Panc1 (cell line): ENCODE data around the gene ECD. TPM values are rescaled to one million over a fixed set of nuclear protein-coding genes. Genes with fewer than 3 reads are reported as not detected.

Source experiments
- ATAC-seq: fragments of 200-7000 bp; cut with Tn5 transposase; 2 replicates; pipeline ENCODE4 v1.9.1; 2020; ENCODE audit warnings: mild to moderate bottlenecking, moderate library complexity
- BruUV-seq: library from RNA; stranded (reverse); fragments of 400-500 nt; replicated peaks from 2 replicates; lab custom pipeline; 2021; lab: Mats Ljungman, UMichigan
- CTCF ChIA-PET: fragments of 300-600 bp; sonication (Branson Sonifier 250); formaldehyde crosslinking; loops from one replicate; lab custom pipeline; 2022; ENCODE audit warnings: antibody characterized with exemption; lab: Charles Lee
- POLR2A ChIA-PET: fragments of 300-600 bp; sonication (Branson Sonifier 250); formaldehyde crosslinking; loops from one replicate; lab custom pipeline; 2022; ENCODE audit warnings: antibody characterized with exemption; lab: Charles Lee
- DNase-seq: peaks from one replicate; pipeline ENCODE4 v3.0.0-alpha.2; 2010; ENCODE audit warnings: low read depth, low spot score
- H3K27ac ChIP-seq: 2 replicates; pipeline ENCODE4 v1.5.1; 2011; ENCODE audit warnings: mild to moderate bottlenecking, low read length, inconsistent platforms
- H3K27me3 ChIP-seq: fragments of 200-500 bp; sonication (Bioruptor generic); 2 replicates; pipeline ENCODE4 v1.6.0; 2014; ENCODE audit warnings: low read length, inconsistent platforms; ENCODE audit not compliant: control insufficient read depth, insufficient read depth
- H3K36me3 ChIP-seq: fragments of 200-500 bp; sonication (Bioruptor generic); 2 replicates; pipeline ENCODE4 v1.5.1; 2014; ENCODE audit warnings: inconsistent platforms, mild to moderate bottlenecking, low read length, moderate library complexity; ENCODE audit not compliant: control insufficient read depth, insufficient read depth
- H3K4me1 ChIP-seq: 2 replicates; pipeline ENCODE4 v1.5.1; 2011; ENCODE audit warnings: inconsistent platforms, mild to moderate bottlenecking, low read length, moderate library complexity; ENCODE audit not compliant: control insufficient read depth, insufficient read depth
- H3K4me3 ChIP-seq, 2 experiments: 2 replicates each; pipeline ENCODE4 v1.5.1; 2011 to 2012; ENCODE audit warnings: low read depth in 2 of 2, low read length in 2 of 2, mild to moderate bottlenecking in 2 of 2, inconsistent platforms in 1 of 2, moderate library complexity in 1 of 2
- H3K9me3 ChIP-seq: fragments of 200-500 bp; sonication (Bioruptor generic); 2 replicates; pipeline ENCODE4 v1.5.1; 2014; ENCODE audit warnings: low read depth, mild to moderate bottlenecking, inconsistent platforms, low read length, moderate library complexity; ENCODE audit not compliant: control insufficient read depth, insufficient read depth
- CTCF ChIP-seq: fragments of 450-650 bp; IDR thresholded peaks from 2 replicates; pipeline ENCODE4 v1.5.1; 2017; ENCODE audit warnings: mild to moderate bottlenecking
- POLR2AphosphoS5 ChIP-seq: IDR thresholded peaks from 2 replicates; pipeline ENCODE4 v1.6.1; 2012; ENCODE audit warnings: mild to moderate bottlenecking, low read depth, low read length, moderate library complexity
- REST ChIP-seq, 2 experiments: IDR thresholded peaks; 2 replicates each; pipeline ENCODE4 v1.6.1; 2011 to 2012; ENCODE audit warnings: low read depth in 2 of 2, control low read depth in 1 of 2, low read length in 1 of 2, mild to moderate bottlenecking in 1 of 2, moderate library complexity in 1 of 2; ENCODE audit not compliant: insufficient read depth in 1 of 2
- SIN3A ChIP-seq: IDR thresholded peaks from 2 replicates; pipeline ENCODE4 v1.6.1; 2012; ENCODE audit warnings: low read depth, mild to moderate bottlenecking, low read length, moderate library complexity, borderline replicate concordance; ENCODE audit not compliant: insufficient read depth
- TCF7L2 ChIP-seq: IDR thresholded peaks from 2 replicates; pipeline ENCODE4 v1.6.1; 2011; ENCODE audit warnings: mild to moderate bottlenecking, low read depth, low read length, inconsistent platforms
- in situ Hi-C: cut with HindIII; loops from 2 replicates; pipeline ENCODE4 v1.10.0; 2016; ENCODE audit warnings: low sequenced_read_pairs, low pct_unique_long_range_greater_than_20kb
- intact Hi-C: fragments of 100-400 bp; cut with micrococcal nuclease; formaldehyde crosslinking; loops from one replicate; pipeline ENCODE4 v1.10.0; 2022; ENCODE audit not compliant: unreplicated experiment
- total RNA-seq: library from RNA; stranded (reverse); gene quantifications from one replicate; pipeline ENCODE4 v1.2.1, GENCODE V29; 2021; ENCODE audit not compliant: unreplicated experiment

The ECD gene
- total RNA-seq, 1 experiment from 2014 or later = 53.9 TPM

GRCh38 chr10:73086816-73087215 lies 81.0 kb downstream of the ECD start:
- H3K36me3 ChIP-seq = no peaks in the 10 kb centered on the region
- H3K4me3 ChIP-seq = no peak overlapping the region
- intact Hi-C loops (no loop called here), in situ Hi-C loops (no loop called here)
- DNase-seq (no peak), ATAC-seq (no peak)
- no peaks in the 10 kb centered on the region for H3K27me3 ChIP-seq
- no peaks in the 10 kb centered on the region for H3K9me3 ChIP-seq
- no peak for TF ChIP-seq TCF7L2
- TF ChIP-seq REST (IDR thresholded peaks at IDR 0.05; ENCODE audit: insufficient read depth in 1 of 2, low read depth in 2 of 2, low read length in 1 of 2) = no peak
- no peak for TF ChIP-seq POLR2AphosphoS5
- TF ChIP-seq SIN3A = no peak
- no peak for TF ChIP-seq CTCF
- peaks cover 6% of the 10 kb centered on the region for H3K4me1 ChIP-seq
- ChIA-PET POLR2A (interaction anchor here (0.6 kb wide), 1 partner anchor 9 kb away, joined by 3 read pairs; no protein-coding TSS in a partner anchor), CTCF (no interaction called here)
- BruUV-seq = no TSS peak
- H3K27ac ChIP-seq = no peak overlapping the region

- no TSS peak for BruUV-seq
- DNase-seq (no peak), ATAC-seq (no peak)
- H3K27ac ChIP-seq = no peak overlapping the region
- TF ChIP-seq REST (IDR thresholded peaks at IDR 0.05; ENCODE audit: insufficient read depth in 1 of 2, low read depth in 2 of 2, low read length in 1 of 2) = no peak
- no peak for TF ChIP-seq SIN3A
- no peak for TF ChIP-seq CTCF
- no peak for TF ChIP-seq POLR2AphosphoS5
- H3K27me3 ChIP-seq = no peaks in the 10 kb centered on the region
- CTCF ChIA-PET = interaction anchor here (0.7 kb wide), 1 partner anchor 13 kb away, joined by 3 read pairs; no protein-coding TSS in a partner anchor
- in situ Hi-C loops (no loop called here), intact Hi-C loops (no loop called here)
- H3K4me1 ChIP-seq = peaks cover 6% of the 10 kb centered on the region
- no peaks in the 10 kb centered on the region for H3K9me3 ChIP-seq
- POLR2A ChIA-PET = interaction anchor here (0.5 kb wide), 1 partner anchor 53 kb away, joined by 3 read pairs; no protein-coding TSS in a partner anchor
- H3K4me3 ChIP-seq = no peak overlapping the region
- no peaks in the 10 kb centered on the region for H3K36me3 ChIP-seq
Observed at GRCh38 chr10:73084209-73084608, 83.6 kb downstream of the ECD start.
